ENCODE results near the gene L3MBTL4. TPM values are rescaled to one million over a fixed set of nuclear protein-coding genes. Genes with fewer than 3 reads are reported as not detected.

Gene L3MBTL4
- total RNA-seq, 1 experiment from 2014 or later = not detected

DNA sequence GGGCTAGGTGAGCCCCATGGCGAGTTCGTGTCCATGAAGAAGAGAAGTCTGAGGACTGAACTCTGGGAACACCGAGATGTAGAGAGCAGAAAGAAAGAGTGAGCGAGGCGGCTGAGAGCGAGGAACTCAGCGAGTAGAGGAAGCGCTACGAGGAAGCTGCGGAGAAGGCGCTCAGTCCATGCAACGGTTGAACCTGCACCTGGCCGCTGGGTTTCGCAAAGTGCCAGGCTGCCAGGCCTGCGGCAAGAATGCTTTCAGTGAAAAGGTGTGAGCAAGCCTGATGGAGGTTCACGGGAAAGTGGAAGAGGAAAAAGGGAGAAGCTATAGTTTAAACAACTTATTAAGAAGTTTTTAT lies 268.4 kb downstream of the L3MBTL4 start (continued):
- TF ChIP-seq POLR2A (IDR thresholded peaks at IDR 0.05; ENCODE audit: borderline replicate concordance, extremely low read depth, insufficient read depth, insufficient read length) (no peak), EZH2phosphoT487 (IDR thresholded peaks at IDR 0.05; ENCODE audit: borderline replicate concordance) (no peak), SP1 (IDR thresholded peaks at IDR 0.05; ENCODE audit: low read depth) (no peak), YY1 (IDR thresholded peaks at IDR 0.05; ENCODE audit: extremely low read depth, insufficient replicate concordance, low read depth, low read length) (no peak), CBX3 (IDR thresholded peaks at IDR 0.05; ENCODE audit: low read depth) (no peak)

- ChIA-PET CTCF (no interaction called here), POLR2A (no interaction called here), RAD21 (ENCODE audit: low non-redundant PET in 1 of 2, low total read pairs in 2 of 2, uncharacterized antibody in 2 of 2, unreplicated experiment in 2 of 2) (no interaction called here)
- no peak overlapping the region for H3K9ac ChIP-seq (ENCODE audit: low read length)
- H3K79me2 ChIP-seq (ENCODE audit: insufficient read depth, low read length) = no peaks in the 10 kb centered on the region
- H4K20me1 ChIP-seq (ENCODE audit: insufficient read depth) = no peaks in the 10 kb centered on the region
- no peaks in the 10 kb centered on the region for H3K4me1 ChIP-seq (ENCODE audit: control insufficient read depth in 1 of 2, insufficient read depth in 2 of 2, low read length in 2 of 2)
- no peak overlapping the region for H3K27ac ChIP-seq (ENCODE audit: low read depth, low read length)
- no peaks in the 10 kb centered on the region for H3K36me3 ChIP-seq (ENCODE audit: control insufficient read depth in 1 of 2, insufficient read depth in 2 of 2, low read length in 2 of 2)
- TF ChIP-seq CBX3 (IDR thresholded peaks at IDR 0.05; ENCODE audit: low read depth) (no peak), EZH2phosphoT487 (IDR thresholded peaks at IDR 0.05; ENCODE audit: borderline replicate concordance) (no peak), SP1 (IDR thresholded peaks at IDR 0.05; ENCODE audit: low read depth) (no peak), RAD21 (IDR thresholded peaks at IDR 0.05; ENCODE audit: low read depth) (no peak), FOSL1 (IDR thresholded peaks at IDR 0.05; ENCODE audit: low read depth) (no peak), ZNF274 (IDR thresholded peaks at IDR 0.05; ENCODE audit: low read depth, low read length) (no peak), ATF3 (IDR thresholded peaks at IDR 0.05) (no peak), CTCF (IDR thresholded peaks at IDR 0.05 in 2 of 3, conservative IDR thresholded peaks at IDR 0.05 in 1 of 3; ENCODE audit: borderline replicate concordance in 1 of 3, insufficient read depth in 1 of 3, low read depth in 2 of 3, low read length in 2 of 3) (no peak), ZFX (IDR thresholded peaks at IDR 0.05) (no peak), POLR2A (IDR thresholded peaks at IDR 0.05; ENCODE audit: borderline replicate concordance, extremely low read depth, insufficient read depth, insufficient read length) (no peak), JUND (IDR thresholded peaks at IDR 0.05) (no peak), SRF (IDR thresholded peaks at IDR 0.05; ENCODE audit: low read depth) (no peak)
- TF ChIP-seq, protein P1, sequence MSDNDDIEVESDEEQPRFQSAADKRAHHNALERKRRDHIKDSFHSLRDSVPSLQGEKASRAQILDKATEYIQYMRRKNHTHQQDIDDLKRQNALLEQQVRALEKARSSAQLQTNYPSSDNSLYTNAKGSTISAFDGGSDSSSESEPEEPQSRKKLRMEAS (IDR thresholded peaks at IDR 0.05) = no peak
- TF ChIP-seq, protein P2, sequence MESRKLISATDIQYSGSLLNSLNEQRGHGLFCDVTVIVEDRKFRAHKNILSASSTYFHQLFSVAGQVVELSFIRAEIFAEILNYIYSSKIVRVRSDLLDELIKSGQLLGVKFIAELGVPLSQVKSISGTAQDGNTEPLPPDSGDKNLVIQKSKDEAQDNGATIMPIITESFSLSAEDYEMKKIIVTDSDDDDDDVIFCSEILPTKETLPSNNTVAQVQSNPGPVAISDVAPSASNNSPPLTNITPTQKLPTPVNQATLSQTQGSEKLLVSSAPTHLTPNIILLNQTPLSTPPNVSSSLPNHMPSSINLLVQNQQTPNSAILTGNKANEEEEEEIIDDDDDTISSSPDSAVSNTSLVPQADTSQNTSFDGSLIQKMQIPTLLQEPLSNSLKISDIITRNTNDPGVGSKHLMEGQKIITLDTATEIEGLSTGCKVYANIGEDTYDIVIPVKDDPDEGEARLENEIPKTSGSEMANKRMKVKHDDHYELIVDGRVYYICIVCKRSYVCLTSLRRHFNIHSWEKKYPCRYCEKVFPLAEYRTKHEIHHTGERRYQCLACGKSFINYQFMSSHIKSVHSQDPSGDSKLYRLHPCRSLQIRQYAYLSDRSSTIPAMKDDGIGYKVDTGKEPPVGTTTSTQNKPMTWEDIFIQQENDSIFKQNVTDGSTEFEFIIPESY (IDR thresholded peaks at IDR 0.05; ENCODE audit: extremely low read depth, insufficient replicate concordance, low read length) = no peak
- TF ChIP-seq, protein P3, sequence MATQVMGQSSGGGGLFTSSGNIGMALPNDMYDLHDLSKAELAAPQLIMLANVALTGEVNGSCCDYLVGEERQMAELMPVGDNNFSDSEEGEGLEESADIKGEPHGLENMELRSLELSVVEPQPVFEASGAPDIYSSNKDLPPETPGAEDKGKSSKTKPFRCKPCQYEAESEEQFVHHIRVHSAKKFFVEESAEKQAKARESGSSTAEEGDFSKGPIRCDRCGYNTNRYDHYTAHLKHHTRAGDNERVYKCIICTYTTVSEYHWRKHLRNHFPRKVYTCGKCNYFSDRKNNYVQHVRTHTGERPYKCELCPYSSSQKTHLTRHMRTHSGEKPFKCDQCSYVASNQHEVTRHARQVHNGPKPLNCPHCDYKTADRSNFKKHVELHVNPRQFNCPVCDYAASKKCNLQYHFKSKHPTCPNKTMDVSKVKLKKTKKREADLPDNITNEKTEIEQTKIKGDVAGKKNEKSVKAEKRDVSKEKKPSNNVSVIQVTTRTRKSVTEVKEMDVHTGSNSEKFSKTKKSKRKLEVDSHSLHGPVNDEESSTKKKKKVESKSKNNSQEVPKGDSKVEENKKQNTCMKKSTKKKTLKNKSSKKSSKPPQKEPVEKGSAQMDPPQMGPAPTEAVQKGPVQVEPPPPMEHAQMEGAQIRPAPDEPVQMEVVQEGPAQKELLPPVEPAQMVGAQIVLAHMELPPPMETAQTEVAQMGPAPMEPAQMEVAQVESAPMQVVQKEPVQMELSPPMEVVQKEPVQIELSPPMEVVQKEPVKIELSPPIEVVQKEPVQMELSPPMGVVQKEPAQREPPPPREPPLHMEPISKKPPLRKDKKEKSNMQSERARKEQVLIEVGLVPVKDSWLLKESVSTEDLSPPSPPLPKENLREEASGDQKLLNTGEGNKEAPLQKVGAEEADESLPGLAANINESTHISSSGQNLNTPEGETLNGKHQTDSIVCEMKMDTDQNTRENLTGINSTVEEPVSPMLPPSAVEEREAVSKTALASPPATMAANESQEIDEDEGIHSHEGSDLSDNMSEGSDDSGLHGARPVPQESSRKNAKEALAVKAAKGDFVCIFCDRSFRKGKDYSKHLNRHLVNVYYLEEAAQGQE (IDR thresholded peaks at IDR 0.05; ENCODE audit: low read depth) = no peak
- peaks cover 23 to 32% of the 10 kb centered on the region in 2 experiments; a peak in 2 of 4 replicates for H3K9me3 ChIP-seq (ENCODE audit: control insufficient read depth in 1 of 2, insufficient read depth in 1 of 2, low read depth in 1 of 2, low read length in 2 of 2)
- BruUV-seq (replicated peaks) = no TSS peak
- DNase-seq (ENCODE audit: low read depth, low spot score) = no peak
- H3K9me2 ChIP-seq (ENCODE audit: insufficient read depth) = no peaks in the 10 kb centered on the region
- no peak overlapping the region for H2AFZ ChIP-seq (ENCODE audit: low read depth, low read length, poor library complexity, severe bottlenecking)
- no peak overlapping the region for H3K4me2 ChIP-seq (ENCODE audit: low read length)
- intact Hi-C loops (cut with micrococcal nuclease) = no loop called here
- ATAC-seq = no peak
- no peaks in the 10 kb centered on the region for H3K27me3 ChIP-seq (ENCODE audit: insufficient read depth, low read length)
- H3K4me3 ChIP-seq (replicated peaks in 1 of 2; ENCODE audit: low read depth in 1 of 2, low read length in 2 of 2) = no peak overlapping the region
Observed at GRCh38 chr18:6145645-6146306, 268.9 kb downstream of the L3MBTL4 start.
